PC-3 (cell line): ENCODE data around the gene PDZRN4.

Experiments used
- EZH2phosphoT487 ChIP-seq: fragments of 300-600 bp; sonication (generic); IDR thresholded peaks from 2 replicates; pipeline ENCODE4 v1.6.1; 2018; ENCODE audit warnings: mild to moderate bottlenecking, antibody characterized with exemption, low read length, borderline replicate concordance
- TF ChIP-seq, protein P1 (sequence below): fragments of 300-600 bp; sonication (generic); conservative IDR thresholded peaks from 2 replicates; pipeline ENCODE4 v1.5.1; 2017; ENCODE audit warnings: antibody characterized with exemption, low read depth, mild to moderate bottlenecking, low read length

DNA sequence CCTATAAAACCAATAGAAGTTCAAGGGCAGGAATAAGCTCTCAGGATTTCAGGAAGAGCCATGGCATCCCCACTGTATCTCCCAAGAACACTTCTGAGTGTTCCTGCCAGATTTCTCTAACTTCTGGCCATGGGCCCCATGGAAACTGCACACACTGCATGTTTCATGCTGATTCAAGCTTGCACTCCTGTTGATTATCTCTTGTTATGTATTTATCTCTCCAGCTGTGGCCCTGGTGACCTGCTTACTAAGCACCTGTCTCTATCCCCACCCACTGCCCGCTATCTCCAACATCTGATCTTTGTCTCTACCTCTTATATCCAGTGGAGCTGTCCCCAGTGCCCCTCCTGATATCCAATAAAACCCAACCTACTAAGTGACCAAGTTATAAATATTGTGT is 285.3 kb downstream of the PDZRN4 start:
- no peak for TF ChIP-seq EZH2phosphoT487
- TF ChIP-seq, protein P1, sequence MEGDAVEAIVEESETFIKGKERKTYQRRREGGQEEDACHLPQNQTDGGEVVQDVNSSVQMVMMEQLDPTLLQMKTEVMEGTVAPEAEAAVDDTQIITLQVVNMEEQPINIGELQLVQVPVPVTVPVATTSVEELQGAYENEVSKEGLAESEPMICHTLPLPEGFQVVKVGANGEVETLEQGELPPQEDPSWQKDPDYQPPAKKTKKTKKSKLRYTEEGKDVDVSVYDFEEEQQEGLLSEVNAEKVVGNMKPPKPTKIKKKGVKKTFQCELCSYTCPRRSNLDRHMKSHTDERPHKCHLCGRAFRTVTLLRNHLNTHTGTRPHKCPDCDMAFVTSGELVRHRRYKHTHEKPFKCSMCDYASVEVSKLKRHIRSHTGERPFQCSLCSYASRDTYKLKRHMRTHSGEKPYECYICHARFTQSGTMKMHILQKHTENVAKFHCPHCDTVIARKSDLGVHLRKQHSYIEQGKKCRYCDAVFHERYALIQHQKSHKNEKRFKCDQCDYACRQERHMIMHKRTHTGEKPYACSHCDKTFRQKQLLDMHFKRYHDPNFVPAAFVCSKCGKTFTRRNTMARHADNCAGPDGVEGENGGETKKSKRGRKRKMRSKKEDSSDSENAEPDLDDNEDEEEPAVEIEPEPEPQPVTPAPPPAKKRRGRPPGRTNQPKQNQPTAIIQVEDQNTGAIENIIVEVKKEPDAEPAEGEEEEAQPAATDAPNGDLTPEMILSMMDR: no peak
